ENCODE results near the gene MDM4.

- TF ChIP-seq FOXK2 (IDR thresholded peaks at IDR 0.05) (no peak), LEF1 (IDR thresholded peaks at IDR 0.05; ENCODE audit: borderline replicate concordance) (no peak), PKNOX1 (IDR thresholded peaks at IDR 0.05) (no peak), ZNF384 (IDR thresholded peaks at IDR 0.05) (no peak), HDGF (IDR thresholded peaks at IDR 0.05; ENCODE audit: borderline replicate concordance) (no peak), NFRKB (IDR thresholded peaks at IDR 0.05) (no peak), FOXM1 (IDR thresholded peaks at IDR 0.05; ENCODE audit: borderline replicate concordance) (no peak)
Measured at GRCh38 chr1:204545881-204546280, 29.7 kb downstream of the MDM4 start.
